HG02840 (cell line): ENCODE measurements around the gene ZFHX3.

Experiments
- ATAC-seq: cut with Tn5 transposase; IDR thresholded peaks from one replicate; pipeline ENCODE4 v1.9.1; 2021; ENCODE audit warnings: mild to moderate bottlenecking, moderate library complexity, moderate number of reproducible peaks; ENCODE audit not compliant: unreplicated experiment, low FRiP score

The ZFHX3 gene

DNA sequence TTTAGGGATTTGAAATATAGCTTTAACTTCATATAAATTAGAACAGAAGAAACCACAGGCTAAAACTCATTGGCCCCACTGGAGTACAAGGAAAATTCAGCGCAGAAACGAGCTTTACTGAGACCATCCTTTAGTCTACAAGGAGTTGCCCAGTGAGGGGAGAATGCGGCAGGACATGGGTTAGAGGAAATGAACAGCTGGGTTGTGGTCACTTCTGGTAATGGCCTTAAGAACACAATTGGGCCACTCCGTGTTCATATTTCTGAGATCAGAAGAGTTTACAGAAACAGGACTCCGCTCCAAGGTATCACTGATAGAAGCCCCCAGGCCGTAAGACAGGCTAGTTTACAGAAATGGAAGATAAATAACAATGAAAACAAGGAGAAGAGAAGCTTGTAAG, 188.3 kb downstream of the ZFHX3 start:
- no peak for ATAC-seq

DNA sequence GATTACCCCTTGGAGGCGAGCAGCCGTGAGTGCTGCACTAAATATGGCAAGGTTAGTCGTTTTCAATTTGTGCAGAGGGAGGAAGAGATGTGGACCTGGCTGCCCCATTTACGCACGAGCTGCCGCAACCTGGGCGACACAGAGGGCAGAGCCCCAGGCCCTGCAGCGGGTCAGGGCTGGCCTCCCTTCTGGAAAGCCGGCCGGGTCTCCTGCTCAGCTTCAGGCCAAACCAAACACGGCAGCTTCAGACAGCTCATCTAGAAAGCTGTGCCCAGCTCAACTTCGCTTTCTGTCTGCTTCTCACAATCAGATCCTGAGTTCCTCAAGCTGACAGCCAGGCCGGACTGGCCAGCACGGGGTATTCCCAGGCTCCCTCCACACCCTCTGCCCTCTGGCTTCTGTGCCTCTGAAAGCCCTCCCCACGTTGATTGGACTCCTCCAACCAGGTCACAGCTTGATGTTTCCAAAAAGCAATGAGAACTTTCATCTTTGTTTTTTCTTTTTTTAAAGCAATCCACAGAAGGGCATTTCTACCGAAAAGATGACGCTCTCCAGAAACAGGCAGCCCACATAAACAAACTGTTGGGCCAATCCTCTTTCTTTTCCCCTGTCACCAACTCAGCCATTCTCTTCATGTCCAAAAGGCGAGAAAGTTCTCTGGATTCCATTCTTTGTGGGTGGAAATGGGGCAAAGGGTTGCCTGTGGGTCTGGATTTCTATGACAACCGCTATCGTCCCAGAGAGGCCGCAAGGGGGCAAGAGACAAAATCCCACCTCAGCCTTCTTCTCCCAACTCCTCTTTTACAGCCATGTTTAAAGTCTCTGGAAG, 189.0 kb downstream of the ZFHX3 start:
- ATAC-seq, result no peak

- ATAC-seq, result no peak
These were observed 189.9 kb downstream of the ZFHX3 start for GRCh38 chr16:72857834-72858664.

DNA sequence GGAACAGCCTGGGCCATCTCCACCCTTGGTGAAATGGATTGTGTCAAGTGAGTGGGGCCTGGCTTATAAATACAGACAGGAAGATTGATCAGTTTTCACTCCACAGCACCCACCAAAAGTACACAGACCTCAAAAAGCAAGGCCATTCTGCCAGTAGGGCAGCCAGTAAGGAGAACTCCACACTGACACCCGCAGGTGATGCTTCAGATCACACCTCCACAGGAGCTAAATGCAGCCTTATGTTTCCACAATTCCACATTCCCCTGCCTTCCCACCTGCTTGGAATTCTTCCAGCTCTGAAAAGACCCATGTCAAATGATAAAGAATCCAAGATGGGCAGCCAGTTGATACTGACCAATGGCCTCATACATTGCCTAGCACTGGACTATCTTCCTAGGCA, 191.1 kb downstream of the ZFHX3 start:
- no peak for ATAC-seq

DNA sequence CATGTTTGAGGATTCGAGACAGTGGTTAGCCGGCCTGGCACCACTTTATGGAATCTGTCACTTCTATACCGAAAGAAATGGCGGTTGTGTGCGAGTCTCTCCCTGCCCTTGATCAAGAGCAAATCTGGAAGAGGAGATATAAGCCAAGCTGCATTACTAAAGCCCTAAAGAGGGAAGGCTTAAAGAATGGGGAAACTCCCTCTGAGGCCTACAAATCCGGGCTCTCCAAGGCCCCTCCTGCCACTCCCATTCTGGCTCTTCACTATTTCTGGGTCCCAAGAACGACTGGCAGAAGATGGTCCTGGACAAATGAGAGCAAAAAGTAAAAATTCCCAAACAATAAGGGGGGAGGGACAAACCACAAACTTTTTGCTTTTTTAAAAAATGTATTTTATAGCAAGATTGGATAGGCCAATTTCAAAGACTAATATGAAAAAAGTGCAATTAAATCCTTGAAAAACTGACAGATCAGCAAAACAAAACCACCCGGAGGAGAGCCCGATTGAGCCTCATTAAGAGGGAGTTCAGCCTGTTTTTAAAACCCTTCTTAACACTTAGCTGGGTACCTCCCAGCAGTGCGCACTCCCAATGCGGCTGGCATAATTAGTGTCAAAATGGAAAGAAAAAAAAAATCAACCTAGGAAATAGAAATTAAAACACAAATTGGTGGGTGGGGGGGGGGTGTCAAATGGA, 193.5 kb downstream of the ZFHX3 start:
- ATAC-seq, result no peak

GRCh38 chr16:72853575-72854266, 194.2 kb downstream of the ZFHX3 start:
- ATAC-seq, result no peak

- no peak for ATAC-seq
These were observed 195.5 kb downstream of the ZFHX3 start for GRCh38 chr16:72852421-72852820.

- no peak for ATAC-seq
These were observed 197.1 kb downstream of the ZFHX3 start for GRCh38 chr16:72850853-72851252.

GRCh38 chr16:72850021-72850420, 197.9 kb downstream of the ZFHX3 start:
- no peak for ATAC-seq

DNA sequence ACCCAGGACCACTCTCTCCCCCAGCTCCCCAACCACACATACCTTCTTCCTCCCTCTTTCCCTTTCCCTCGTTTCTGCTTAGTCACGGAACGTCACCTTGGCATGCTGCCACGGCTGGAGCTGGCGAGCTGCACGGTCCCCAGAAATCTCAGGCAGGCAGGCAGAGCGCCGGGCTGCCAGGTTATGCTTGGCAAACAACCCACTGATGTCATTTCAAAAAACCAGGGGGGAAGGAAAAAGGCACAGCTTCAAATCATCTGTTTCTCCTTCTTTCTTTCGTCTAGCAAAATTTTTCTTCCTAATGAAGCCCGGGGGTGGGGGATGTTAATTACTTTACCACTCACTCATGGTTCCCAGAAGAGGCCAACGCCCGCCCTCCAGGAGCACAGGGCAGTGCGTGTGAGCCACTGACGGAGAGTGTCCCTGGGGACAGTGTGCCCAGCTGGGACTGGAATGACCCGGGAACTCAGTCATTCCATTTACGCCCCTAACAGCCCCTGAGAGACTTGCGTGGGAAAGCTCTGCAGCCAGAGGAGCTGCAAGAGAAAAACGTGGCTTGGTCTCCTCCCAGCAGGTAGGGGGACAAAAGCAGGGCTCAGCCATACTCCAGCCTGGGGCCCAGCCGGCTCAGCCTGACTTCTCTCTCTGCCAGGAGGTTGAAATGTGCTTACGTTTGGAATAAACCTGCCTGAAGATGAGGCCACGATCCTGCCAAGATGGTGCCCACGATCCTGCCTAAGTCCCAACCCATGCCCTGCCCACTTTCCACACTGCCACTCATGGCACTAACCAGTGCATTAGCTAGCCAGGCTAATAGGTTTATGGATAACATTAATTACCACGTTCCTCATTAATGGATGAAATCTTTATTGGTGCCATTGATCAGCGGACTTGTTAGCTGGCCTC, 198.9 kb downstream of the ZFHX3 start:
- no peak for ATAC-seq

DNA sequence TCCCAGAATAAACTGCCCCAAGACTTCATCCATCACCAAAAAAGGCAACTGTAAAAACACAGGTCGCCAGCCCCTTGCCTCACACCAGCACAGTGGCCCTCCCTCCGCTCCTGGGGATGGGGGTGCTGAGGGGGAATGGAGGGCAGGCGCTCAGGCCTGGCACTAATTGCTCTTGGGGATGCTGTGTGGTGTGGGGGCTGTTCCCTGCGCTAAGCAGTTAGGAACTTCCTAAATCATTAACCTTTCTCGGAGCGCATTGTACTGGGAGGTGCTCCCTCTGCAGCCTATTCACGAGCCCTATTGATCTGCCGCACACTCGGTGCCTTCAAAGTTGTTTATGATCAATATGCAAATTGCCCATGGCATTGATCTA, 199.9 kb downstream of the ZFHX3 start:
- ATAC-seq, result no peak

DNA sequence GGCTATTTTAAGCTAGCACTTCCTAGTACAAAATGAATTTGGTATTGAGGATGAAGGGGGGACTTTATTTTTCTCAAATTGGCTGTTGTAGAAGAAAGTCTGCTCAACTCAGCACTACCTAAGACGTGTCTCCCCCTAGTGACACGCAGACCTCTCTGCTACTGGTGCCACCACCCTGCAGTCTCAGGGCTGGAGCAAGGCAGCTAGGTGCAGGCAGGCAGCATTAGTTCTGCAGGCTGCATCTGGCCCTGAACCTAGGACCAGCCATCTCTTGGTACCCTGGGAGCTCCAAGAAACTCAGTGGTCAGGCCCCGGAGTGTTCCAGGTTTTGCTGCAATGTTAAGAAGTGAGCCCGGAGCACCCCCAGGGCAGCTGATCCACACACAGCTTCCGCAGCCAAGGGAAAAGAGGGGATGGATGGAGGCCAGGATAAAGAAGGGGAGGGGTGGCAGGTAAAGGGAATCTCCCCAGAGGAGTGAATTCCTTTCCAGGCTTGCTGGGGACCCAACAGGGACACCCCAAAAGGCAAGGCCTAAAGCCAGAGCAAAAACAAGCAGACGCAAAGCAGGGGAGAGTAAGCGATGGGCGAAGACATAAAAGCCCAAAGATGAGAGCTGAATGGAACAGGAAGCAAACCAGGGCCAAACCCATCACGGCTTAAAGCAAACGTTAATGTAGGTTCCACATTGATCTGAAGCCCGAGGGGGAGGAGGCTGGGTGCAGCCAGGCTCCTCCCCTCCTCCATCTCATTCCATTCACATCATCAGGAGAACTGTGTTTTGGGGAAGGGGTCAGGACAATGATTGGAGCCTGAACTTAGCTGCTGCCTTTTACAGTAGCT, 200.5 kb downstream of the ZFHX3 start:
- no peak for ATAC-seq

DNA sequence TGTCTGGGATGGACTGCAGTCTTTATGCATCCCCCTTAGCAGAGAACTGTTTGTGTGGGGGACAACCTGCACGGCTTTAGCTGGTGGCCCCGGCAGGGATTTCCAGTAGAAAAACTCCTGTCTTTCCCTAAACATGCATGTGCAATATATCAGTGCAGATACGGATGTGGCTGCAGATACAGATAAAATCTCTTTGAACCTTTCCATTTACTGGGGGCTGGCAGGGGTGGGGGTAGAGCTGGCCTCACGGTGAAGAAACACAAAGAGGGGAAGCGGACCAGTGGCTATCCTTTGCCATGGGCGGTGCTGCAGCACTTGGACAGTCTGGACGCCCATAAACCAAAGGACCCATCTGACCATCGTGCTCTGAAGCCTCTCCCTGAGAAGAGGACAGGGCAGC, 201.3 kb downstream of the ZFHX3 start:
- ATAC-seq, result no peak

GRCh38 chr16:72845322-72846020, 202.5 kb downstream of the ZFHX3 start:
- ATAC-seq, result no peak

DNA sequence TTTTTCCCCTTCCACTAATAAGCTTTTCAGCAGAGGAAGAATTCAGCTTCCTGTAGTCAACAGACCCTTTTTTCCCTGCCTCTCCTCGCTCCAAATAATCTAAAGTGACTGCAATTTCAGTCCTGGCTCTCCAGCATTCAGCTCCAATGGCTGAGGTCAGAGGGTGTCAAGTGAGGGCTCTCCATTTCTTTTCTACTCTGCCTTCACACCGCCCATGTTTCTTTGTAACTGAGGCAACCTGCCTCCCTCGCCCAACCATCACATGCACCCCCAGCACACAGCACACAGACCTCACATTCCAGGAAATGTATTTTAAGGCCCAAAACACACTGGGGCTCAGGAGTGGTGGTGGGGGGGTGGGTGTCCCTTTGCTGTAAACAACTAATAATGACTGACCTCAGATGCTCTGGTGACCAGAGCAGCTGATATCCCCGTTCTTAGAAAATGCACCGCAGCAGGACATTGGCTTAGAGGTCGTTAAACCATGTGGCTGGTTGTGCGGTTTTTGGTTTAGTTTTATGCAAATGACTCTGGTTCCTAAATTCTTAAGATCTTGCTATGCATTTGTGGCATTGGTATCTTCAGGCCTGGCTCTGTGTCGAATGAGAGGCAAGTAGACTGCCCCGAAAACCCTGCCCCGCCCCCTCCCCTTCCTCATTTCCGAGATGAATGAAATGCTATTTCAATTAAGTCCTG, 203.6 kb downstream of the ZFHX3 start:
- ATAC-seq, result no peak

GRCh38 chr16:72841506-72841905, 206.4 kb downstream of the ZFHX3 start:
- no peak for ATAC-seq

DNA sequence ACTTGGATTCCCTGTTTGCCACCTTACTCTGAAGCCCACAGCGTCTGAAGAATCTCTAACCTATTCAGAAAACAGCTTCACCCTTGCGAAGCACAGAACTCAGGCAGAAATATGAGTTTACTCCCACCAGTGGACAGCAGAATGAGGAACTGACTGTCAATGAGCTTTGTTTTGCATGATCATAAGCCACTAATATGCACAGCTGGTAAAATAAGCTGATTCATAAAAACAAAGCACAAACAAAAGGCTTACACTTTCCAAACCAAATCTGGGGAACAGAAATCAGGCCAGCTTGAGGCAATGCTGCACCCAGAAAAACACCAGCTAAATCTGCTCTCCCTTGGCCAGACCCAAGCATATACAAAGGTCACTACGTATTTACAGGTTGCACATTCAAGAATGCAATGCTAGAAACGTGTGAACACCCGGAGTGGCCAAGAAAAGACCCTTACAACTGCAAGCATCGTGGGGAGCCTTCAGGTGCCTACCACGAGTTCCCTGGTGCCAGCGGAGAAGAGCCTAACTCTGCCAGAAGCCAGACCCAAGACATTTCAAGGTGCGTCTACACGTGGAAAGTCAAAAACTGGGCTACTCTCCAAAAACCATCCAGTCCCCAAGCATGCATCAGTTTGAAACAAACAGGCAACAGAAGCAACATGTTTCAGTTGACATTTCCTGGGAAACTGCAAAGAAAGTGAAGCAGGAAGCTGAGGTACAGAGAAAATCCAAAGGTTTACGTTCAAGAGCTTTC, 207.1 kb downstream of the ZFHX3 start:
- ATAC-seq, result no peak
